DOHH2 (cell line): ENCODE measurements around the gene HSPH1.
A peak's percentile ranks its signal among the peaks of the same experiment; 100 is the strongest.

Source experiments
- H3F3A ChIP-seq: fragments of 200-600 bp; sonication (generic), shearing (Covaris generic); 2 replicates; pipeline ENCODE4 v1.6.0; 2016; ENCODE audit warnings: antibody characterized with exemption, mild to moderate bottlenecking; ENCODE audit not compliant: control insufficient read depth, insufficient read depth
- H3K27ac ChIP-seq: fragments of 200-600 bp; sonication (generic); 2 replicates; pipeline ENCODE4 v1.5.1; 2014; ENCODE audit warnings: low read depth, mild to moderate bottlenecking, low read length, moderate library complexity
- H3K27me3 ChIP-seq: fragments of 200-600 bp; sonication (generic); 2 replicates; pipeline ENCODE4 v1.6.1; 2014; ENCODE audit warnings: mild to moderate bottlenecking, low read length, mixed read lengths; ENCODE audit not compliant: control insufficient read depth
- H3K36me3 ChIP-seq: fragments of 200-600 bp; sonication (generic); 2 replicates; pipeline ENCODE4 v1.6.1; 2014; ENCODE audit warnings: mild to moderate bottlenecking, low read length, moderate library complexity, mixed read lengths; ENCODE audit not compliant: control insufficient read depth
- H3K4me1 ChIP-seq: fragments of 200-600 bp; sonication (generic); 2 replicates; pipeline ENCODE4 v1.6.1; 2014; ENCODE audit warnings: mild to moderate bottlenecking, low read length, mixed read lengths; ENCODE audit not compliant: control insufficient read depth
- H3K4me2 ChIP-seq: fragments of 200-600 bp; sonication (generic); 2 replicates; pipeline ENCODE4 v1.6.0; 2014; ENCODE audit warnings: mild to moderate bottlenecking, low read length, moderate library complexity
- H3K4me3 ChIP-seq: fragments of 200-600 bp; sonication (generic); 2 replicates; pipeline ENCODE4 v1.5.1; 2014; ENCODE audit warnings: mild to moderate bottlenecking, low read length, mixed read lengths
- H3K79me2 ChIP-seq: fragments of 200-600 bp; sonication (generic); 2 replicates; pipeline ENCODE4 v1.6.1; 2014; ENCODE audit warnings: mild to moderate bottlenecking, low read length, mixed read lengths; ENCODE audit not compliant: control insufficient read depth
- H3K9me2 ChIP-seq: fragments of 200-600 bp; sonication (generic); replicated peaks from 2 replicates; pipeline ENCODE4 v1.6.1; 2014; ENCODE audit warnings: mild to moderate bottlenecking, low read length, mixed read lengths; ENCODE audit not compliant: control insufficient read depth
- H3K9me3 ChIP-seq: fragments of 200-600 bp; sonication (generic); 2 replicates; pipeline ENCODE4 v1.6.1; 2014; ENCODE audit warnings: antibody characterized with exemption, low read length, mixed read lengths; ENCODE audit not compliant: control insufficient read depth, insufficient read depth
- H4K20me1 ChIP-seq: fragments of 200-600 bp; sonication (generic); 2 replicates; pipeline ENCODE4 v1.6.0; 2014; ENCODE audit warnings: low read depth, mild to moderate bottlenecking, antibody characterized with exemption, low read length, moderate library complexity; ENCODE audit not compliant: control insufficient read depth, insufficient read depth
- EZH2phosphoT487 ChIP-seq: fragments of 200-600 bp; sonication (generic); IDR thresholded peaks from 2 replicates; pipeline ENCODE4 v1.6.1; 2017; ENCODE audit warnings: borderline replicate concordance, mild to moderate bottlenecking, antibody characterized with exemption, low read length, moderate library complexity, mixed read lengths
- TF ChIP-seq, protein P1 (sequence below): fragments of 200-600 bp; sonication (generic); IDR thresholded peaks from one replicate; pipeline ENCODE4 v1.5.1; 2014; ENCODE audit warnings: antibody characterized with exemption, mild to moderate bottlenecking, low read depth, low read length; ENCODE audit not compliant: poor library complexity, severe bottlenecking

HSPH1 gene

GRCh38 chr13:31201341-31202031 lies 39.8 kb upstream of the HSPH1 start:
- H3K79me2 ChIP-seq = peaks cover 9% of the 10 kb centered on the region
- no peak for TF ChIP-seq EZH2phosphoT487
- TF ChIP-seq, protein P1, sequence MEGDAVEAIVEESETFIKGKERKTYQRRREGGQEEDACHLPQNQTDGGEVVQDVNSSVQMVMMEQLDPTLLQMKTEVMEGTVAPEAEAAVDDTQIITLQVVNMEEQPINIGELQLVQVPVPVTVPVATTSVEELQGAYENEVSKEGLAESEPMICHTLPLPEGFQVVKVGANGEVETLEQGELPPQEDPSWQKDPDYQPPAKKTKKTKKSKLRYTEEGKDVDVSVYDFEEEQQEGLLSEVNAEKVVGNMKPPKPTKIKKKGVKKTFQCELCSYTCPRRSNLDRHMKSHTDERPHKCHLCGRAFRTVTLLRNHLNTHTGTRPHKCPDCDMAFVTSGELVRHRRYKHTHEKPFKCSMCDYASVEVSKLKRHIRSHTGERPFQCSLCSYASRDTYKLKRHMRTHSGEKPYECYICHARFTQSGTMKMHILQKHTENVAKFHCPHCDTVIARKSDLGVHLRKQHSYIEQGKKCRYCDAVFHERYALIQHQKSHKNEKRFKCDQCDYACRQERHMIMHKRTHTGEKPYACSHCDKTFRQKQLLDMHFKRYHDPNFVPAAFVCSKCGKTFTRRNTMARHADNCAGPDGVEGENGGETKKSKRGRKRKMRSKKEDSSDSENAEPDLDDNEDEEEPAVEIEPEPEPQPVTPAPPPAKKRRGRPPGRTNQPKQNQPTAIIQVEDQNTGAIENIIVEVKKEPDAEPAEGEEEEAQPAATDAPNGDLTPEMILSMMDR = no peak

GRCh38 chr13:31200637-31200971 lies 38.9 kb upstream of the HSPH1 start:
- TF ChIP-seq EZH2phosphoT487 = no peak
- TF ChIP-seq, protein P1 = peak; percentile 4
- Histone ChIP-seq H4K20me1 (no peaks in the 10 kb centered on the region), H3K9me3 (no peaks in the 10 kb centered on the region), H3K4me1 (peaks cover 22% of the 10 kb centered on the region), H3K27me3 (peaks cover 6% of the 10 kb centered on the region; the same call in 1 of the 2 replicates), H3K4me3 (peak overlapping the region; percentile 81), H3K36me3 (no peaks in the 10 kb centered on the region), H3K27ac (peak overlapping the region; percentile 70), H3K4me2 (peak overlapping the region; percentile 66), H3F3A (no peaks in the 10 kb centered on the region), H3K9me2 (no peaks in the 10 kb centered on the region), H3K79me2 (peaks cover 9% of the 10 kb centered on the region)

More at GRCh38 chr13:31201341-31202031, 39.8 kb upstream of the HSPH1 start:
- Histone ChIP-seq H3K4me2 (peak overlapping the region; percentile 66), H4K20me1 (no peaks in the 10 kb centered on the region), H3F3A (no peaks in the 10 kb centered on the region), H3K4me3 (peak overlapping the region; percentile 81), H3K4me1 (peaks cover 22% of the 10 kb centered on the region), H3K27me3 (peaks cover 6% of the 10 kb centered on the region; the same call in 1 of the 2 replicates), H3K9me3 (no peaks in the 10 kb centered on the region), H3K36me3 (no peaks in the 10 kb centered on the region), H3K27ac (peak overlapping the region; percentile 70; the same call in 1 of the 2 replicates), H3K9me2 (no peaks in the 10 kb centered on the region)

- no peaks in the 10 kb centered on the region for H3K36me3 ChIP-seq
- no peaks in the 10 kb centered on the region for H4K20me1 ChIP-seq
- H3F3A ChIP-seq = no peaks in the 10 kb centered on the region
- H3K9me2 ChIP-seq = no peaks in the 10 kb centered on the region
- peak within 1 kb of the TSS; percentile 78 for H3K4me2 ChIP-seq
- no peaks in the 10 kb centered on the region for H3K9me3 ChIP-seq
- peak within 1 kb of the TSS; percentile 81 for H3K4me3 ChIP-seq
- H3K27me3 ChIP-seq = peaks cover 6% of the 10 kb centered on the region; the same call in 1 of the 2 replicates
- TF ChIP-seq, protein P1 = peak; percentile 73
- no peak for TF ChIP-seq EZH2phosphoT487
- peak within 1 kb of the TSS; percentile 70 for H3K27ac ChIP-seq
- H3K4me1 ChIP-seq = peaks cover 22% of the 10 kb centered on the region
- peaks cover 9% of the 10 kb centered on the region for H3K79me2 ChIP-seq
Observed at GRCh38 chr13:31199849-31200636, 38.3 kb upstream of the HSPH1 start, which contains the start of gene B3GLCT. Gene B3GLCT, plus strand, starts transcription at chr13:31199975. Its CDS starts 110 bp downstream, at chr13:31200085.
